Parathyroid adenoma (tissue), 2 donors: ENCODE measurements around the gene CD300LG.

Experiments used
- H2AFZ ChIP-seq: fragments of 300-600 bp; sonication (generic); one replicate; pipeline ENCODE4 v1.7.0; 2017; ENCODE audit warnings: antibody characterized with exemption, mild to moderate bottlenecking
- H3K27ac ChIP-seq: fragments of 300-600 bp; sonication (generic); one replicate; pipeline ENCODE4 v1.7.0; 2017
- H3K27me3 ChIP-seq: fragments of 300-600 bp; sonication (generic); one replicate; pipeline ENCODE4 v1.7.0; 2017; ENCODE audit warnings: low read length; ENCODE audit not compliant: control insufficient read depth, insufficient read depth
- H3K36me3 ChIP-seq: fragments of 300-600 bp; sonication (generic); one replicate; pipeline ENCODE4 v1.7.0; 2017; ENCODE audit warnings: low read length; ENCODE audit not compliant: control insufficient read depth, insufficient read depth
- H3K4me1 ChIP-seq: fragments of 300-600 bp; sonication (generic); one replicate; pipeline ENCODE4 v1.7.0; 2017; ENCODE audit warnings: control low read depth
- H3K4me2 ChIP-seq: fragments of 300-600 bp; sonication (generic); one replicate; pipeline ENCODE4 v1.7.0; 2017; ENCODE audit warnings: low read length
- H3K4me3 ChIP-seq: fragments of 300-600 bp; sonication (generic); one replicate; pipeline ENCODE4 v1.7.0; 2017; ENCODE audit warnings: low read depth, low read length
- H3K79me2 ChIP-seq: fragments of 300-600 bp; sonication (generic); one replicate; pipeline ENCODE4 v1.7.0; 2017; ENCODE audit warnings: control low read depth
- H3K9ac ChIP-seq: fragments of 300-600 bp; sonication (generic); one replicate; pipeline ENCODE4 v1.7.0; 2017; ENCODE audit warnings: mild to moderate bottlenecking
- H3K9me3 ChIP-seq: fragments of 300-600 bp; sonication (generic); one replicate; pipeline ENCODE4 v1.7.0; 2017; ENCODE audit warnings: low read length; ENCODE audit not compliant: control insufficient read depth
- TF ChIP-seq, protein P1 (sequence below): fragments of 300-600 bp; sonication (generic); IDR thresholded peaks from one replicate; pipeline ENCODE4 v1.7.0; 2017; ENCODE audit warnings: antibody characterized with exemption, mild to moderate bottlenecking
- donor health status: primary hyperparathyroidism.

Gene CD300LG

DNA sequence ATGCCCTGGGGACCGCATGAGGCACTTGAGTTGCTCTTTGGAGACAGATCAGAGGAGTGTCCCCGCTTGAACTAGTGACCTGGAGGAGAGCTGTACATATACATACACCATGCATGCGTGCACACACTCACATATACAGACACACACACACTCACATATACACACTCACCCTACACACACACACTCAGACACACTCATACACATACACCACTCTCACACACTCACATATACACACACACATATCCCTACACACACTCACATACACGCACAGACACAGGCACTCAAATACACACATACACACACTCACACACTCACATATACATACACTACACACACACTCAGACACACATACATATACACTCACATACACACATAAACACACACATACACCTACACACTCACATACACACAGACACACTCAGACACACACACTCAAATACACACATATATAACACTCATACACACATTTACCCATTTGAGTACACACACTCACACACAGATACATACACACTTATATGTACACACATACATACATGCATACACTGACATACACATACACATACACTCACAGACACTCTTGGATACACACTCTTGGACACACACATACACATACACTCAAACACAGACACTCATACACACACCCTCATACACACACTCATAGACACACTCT lies 65.8 kb downstream of the CD300LG start:
- no peak overlapping the region for H3K27ac ChIP-seq
- H3K27me3 ChIP-seq = no peaks in the 10 kb centered on the region
- H3K4me2 ChIP-seq = no peak overlapping the region
- H3K79me2 ChIP-seq = no peaks in the 10 kb centered on the region
- peaks cover 26% of the 10 kb centered on the region for H3K4me1 ChIP-seq
- no peak overlapping the region for H3K9ac ChIP-seq
- no peak overlapping the region for H3K4me3 ChIP-seq
- TF ChIP-seq, protein P1, sequence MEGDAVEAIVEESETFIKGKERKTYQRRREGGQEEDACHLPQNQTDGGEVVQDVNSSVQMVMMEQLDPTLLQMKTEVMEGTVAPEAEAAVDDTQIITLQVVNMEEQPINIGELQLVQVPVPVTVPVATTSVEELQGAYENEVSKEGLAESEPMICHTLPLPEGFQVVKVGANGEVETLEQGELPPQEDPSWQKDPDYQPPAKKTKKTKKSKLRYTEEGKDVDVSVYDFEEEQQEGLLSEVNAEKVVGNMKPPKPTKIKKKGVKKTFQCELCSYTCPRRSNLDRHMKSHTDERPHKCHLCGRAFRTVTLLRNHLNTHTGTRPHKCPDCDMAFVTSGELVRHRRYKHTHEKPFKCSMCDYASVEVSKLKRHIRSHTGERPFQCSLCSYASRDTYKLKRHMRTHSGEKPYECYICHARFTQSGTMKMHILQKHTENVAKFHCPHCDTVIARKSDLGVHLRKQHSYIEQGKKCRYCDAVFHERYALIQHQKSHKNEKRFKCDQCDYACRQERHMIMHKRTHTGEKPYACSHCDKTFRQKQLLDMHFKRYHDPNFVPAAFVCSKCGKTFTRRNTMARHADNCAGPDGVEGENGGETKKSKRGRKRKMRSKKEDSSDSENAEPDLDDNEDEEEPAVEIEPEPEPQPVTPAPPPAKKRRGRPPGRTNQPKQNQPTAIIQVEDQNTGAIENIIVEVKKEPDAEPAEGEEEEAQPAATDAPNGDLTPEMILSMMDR = no peak
- no peaks in the 10 kb centered on the region for H3K9me3 ChIP-seq
- no peaks in the 10 kb centered on the region for H3K36me3 ChIP-seq
- no peak overlapping the region for H2AFZ ChIP-seq
